Measurements from ENCODE around the gene ARHGAP18. TPM values are rescaled to one million over a fixed set of nuclear protein-coding genes. Genes with fewer than 3 reads are reported as not detected.

Gene ARHGAP18
- total RNA-seq, 1 donor from 2014 or later = 3.9 TPM

DNA sequence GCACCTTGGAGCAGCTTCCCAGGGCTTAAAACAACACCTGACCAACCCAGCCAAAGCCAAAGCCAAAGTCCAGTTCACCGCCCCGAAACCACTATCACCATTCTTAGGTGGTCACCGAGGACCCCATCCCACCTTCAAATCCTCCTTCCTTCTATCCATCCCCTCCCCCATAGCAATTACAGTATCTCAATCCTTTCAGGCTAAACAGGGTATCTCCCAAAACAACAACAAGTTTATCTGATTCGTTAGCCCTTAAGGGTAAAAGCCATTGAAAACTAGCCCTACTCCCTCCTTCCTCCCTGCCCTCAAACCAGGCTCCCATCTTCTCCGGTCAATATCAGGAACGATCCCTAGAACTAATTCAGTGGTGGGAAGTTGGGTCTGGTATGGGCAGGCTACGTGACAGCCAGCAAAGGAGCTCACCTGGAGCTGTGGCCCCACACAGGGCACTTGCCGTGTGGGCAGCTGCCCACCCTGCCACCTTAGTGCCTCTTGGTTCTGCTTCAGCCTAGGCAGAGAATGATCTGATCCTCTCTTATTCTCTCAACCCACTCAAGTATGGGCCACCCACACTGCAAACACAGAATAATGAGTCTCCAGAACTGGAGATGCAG lies 2.0 kb downstream of the ARHGAP18 start:
- TF ChIP-seq EZH2phosphoT487 (IDR thresholded peaks at IDR 0.05) = no peak
- no peak for TF ChIP-seq CTCF (IDR thresholded peaks at IDR 0.05)
- no peak for TF ChIP-seq EZH2 (IDR thresholded peaks at IDR 0.05)
- Histone ChIP-seq H2AFZ (replicated peaks) (no peak overlapping the region), H3K9ac (no peak overlapping the region), H3K4me3 (no peak overlapping the region), H3K27me3 (no peaks in the 10 kb centered on the region), H3K36me3 (no peaks in the 10 kb centered on the region), H3K4me1 (peaks cover 20% of the 10 kb centered on the region), H4K20me1 (ENCODE audit: low read depth) (no peaks in the 10 kb centered on the region), H3K9me3 (ENCODE audit: low read depth) (no peaks in the 10 kb centered on the region), H3K4me2 (no peak overlapping the region), H3F3A (ENCODE audit: low read depth) (peaks cover 16% of the 10 kb centered on the region), H3K79me2 (ENCODE audit: low read depth) (no peaks in the 10 kb centered on the region), H3K27ac (no peak overlapping the region)
- H3K27me3 Mint-ChIP-seq (ENCODE audit: insufficient read depth, low read depth) = peaks cover 14% of the 10 kb centered on the region
- H3K27ac Mint-ChIP-seq = no peak overlapping the region
- no peaks in the 10 kb centered on the region for H3K9me3 Mint-ChIP-seq
- H3K4me1 Mint-ChIP-seq = peaks cover 34% of the 10 kb centered on the region
- no peaks in the 10 kb centered on the region for H3K36me3 Mint-ChIP-seq
- no peak for DNase-seq (ENCODE audit: low spot score)
- no peak overlapping the region for H3K4me3 Mint-ChIP-seq

GRCh38 chr6:129707028-129707427 lies 2.9 kb downstream of the ARHGAP18 start:
- H3K9ac ChIP-seq = no peak overlapping the region
- no peak overlapping the region for H3K27ac ChIP-seq
- peaks cover 20% of the 10 kb centered on the region for H3K4me1 ChIP-seq
- no peaks in the 10 kb centered on the region for H3K79me2 ChIP-seq (ENCODE audit: low read depth)
- no peak overlapping the region for H2AFZ ChIP-seq (replicated peaks)
- peaks cover 34% of the 10 kb centered on the region for H3K4me1 Mint-ChIP-seq
- peaks cover 16% of the 10 kb centered on the region for H3F3A ChIP-seq (ENCODE audit: low read depth)
- H3K27me3 Mint-ChIP-seq (ENCODE audit: insufficient read depth, low read depth) = peaks cover 14% of the 10 kb centered on the region
- H3K27ac Mint-ChIP-seq = no peak overlapping the region
- H3K27me3 ChIP-seq = no peaks in the 10 kb centered on the region
- H3K9me3 ChIP-seq (ENCODE audit: low read depth) = no peaks in the 10 kb centered on the region
- no peaks in the 10 kb centered on the region for H4K20me1 ChIP-seq (ENCODE audit: low read depth)
- DNase-seq (ENCODE audit: low spot score) = no peak
- no peaks in the 10 kb centered on the region for H3K36me3 Mint-ChIP-seq
- H3K4me3 ChIP-seq = no peak overlapping the region
- no peak for TF ChIP-seq CTCF (IDR thresholded peaks at IDR 0.05)
- no peak for TF ChIP-seq EZH2 (IDR thresholded peaks at IDR 0.05)
- TF ChIP-seq EZH2phosphoT487 (IDR thresholded peaks at IDR 0.05) = no peak
- no peak overlapping the region for H3K4me3 Mint-ChIP-seq
- no peaks in the 10 kb centered on the region for H3K36me3 ChIP-seq
- H3K9me3 Mint-ChIP-seq = no peaks in the 10 kb centered on the region
- no peak overlapping the region for H3K4me2 ChIP-seq

DNA sequence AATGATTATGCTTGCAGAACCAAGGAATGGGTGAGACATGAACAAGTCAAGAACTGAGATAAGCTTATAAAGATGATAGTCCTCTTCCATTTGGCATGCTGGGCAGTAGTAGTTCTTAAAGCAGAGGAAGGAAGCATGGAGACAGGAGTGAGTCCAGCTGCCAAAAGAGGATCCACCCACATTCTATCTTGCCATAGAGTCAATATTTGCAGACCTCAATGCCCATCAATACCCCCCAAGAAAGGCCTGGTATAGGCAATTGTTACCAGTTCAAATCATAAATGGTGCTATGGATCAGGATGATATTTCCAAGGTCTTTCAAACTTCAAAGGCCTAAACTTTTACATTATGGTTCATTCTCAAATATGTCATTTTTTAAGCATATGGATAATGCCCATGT lies 4.8 kb downstream of the ARHGAP18 start:
- H2AFZ ChIP-seq (replicated peaks) = no peak overlapping the region
- H3K9me3 ChIP-seq (ENCODE audit: low read depth) = no peaks in the 10 kb centered on the region
- no peak for TF ChIP-seq CTCF (IDR thresholded peaks at IDR 0.05)
- TF ChIP-seq EZH2 (IDR thresholded peaks at IDR 0.05) = no peak
- TF ChIP-seq EZH2phosphoT487 (IDR thresholded peaks at IDR 0.05) = no peak
- H3K36me3 Mint-ChIP-seq = no peaks in the 10 kb centered on the region
- no peak overlapping the region for H3K9ac ChIP-seq
- no peak overlapping the region for H3K27ac ChIP-seq
- no peak overlapping the region for H3K4me3 Mint-ChIP-seq
- H3K79me2 ChIP-seq (ENCODE audit: low read depth) = no peaks in the 10 kb centered on the region
- no peaks in the 10 kb centered on the region for H3K9me3 Mint-ChIP-seq
- no peaks in the 10 kb centered on the region for H3K36me3 ChIP-seq
- no peak for DNase-seq (ENCODE audit: low spot score)
- H3K4me3 ChIP-seq = no peak overlapping the region
- peaks cover 20% of the 10 kb centered on the region for H3K4me1 ChIP-seq
- H3F3A ChIP-seq (ENCODE audit: low read depth) = peaks cover 11% of the 10 kb centered on the region
- H3K27me3 ChIP-seq = no peaks in the 10 kb centered on the region
- no peak overlapping the region for H3K4me2 ChIP-seq
- H4K20me1 ChIP-seq (ENCODE audit: low read depth) = no peaks in the 10 kb centered on the region
- no peak overlapping the region for H3K27ac Mint-ChIP-seq
- peaks cover 24% of the 10 kb centered on the region for H3K4me1 Mint-ChIP-seq
- peaks cover 3% of the 10 kb centered on the region for H3K27me3 Mint-ChIP-seq (ENCODE audit: insufficient read depth, low read depth)

Measured in neural progenitor cell (in vitro differentiated cells).